H1 (cell line): ENCODE measurements around the gene HOXA10. TPM values are rescaled to one million over a fixed set of nuclear protein-coding genes. Genes with fewer than 3 reads are reported as not detected.

Experiments
- polyA plus RNA-seq, 7 experiments: library from polyadenylated mRNA; depleted of rRNA in 3 of 7; stranded (reverse) in 5 of 7; unstranded in 2 of 7; fragments of >200 nt in 5 of 7; fragments of 200-250 nt in 2 of 7; gene quantifications; 1 replicate in 5 of 7; 2 replicates in 1 of 7; 4 replicates in 1 of 7; pipeline versions ENCODE4 v1.2.1 to v1.2.3, GENCODE V29; 2011 to 2013; ENCODE audit warnings: missing spikeins in 2 of 7, mixed read lengths in 2 of 7
- total RNA-seq: library from RNA; stranded (reverse); fragmentation: NEBNext Ultra II Directional; extraction: Animal tissue kit (Norgen Biotek cat#: 25700); gene quantifications from 2 replicates; pipeline ENCODE4 v1.2.1, GENCODE V29; 2021
- TF ChIP-seq, protein P1 (sequence below): fragments of 300-600 bp; sonication (generic); IDR thresholded peaks from 2 replicates; pipeline ENCODE4 v1.7.1; 2012; ENCODE audit warnings: low read length, moderate library complexity, mild to moderate bottlenecking, inconsistent platforms; ENCODE audit not compliant: insufficient replicate concordance

Gene HOXA10
- total and polyA plus RNA-seq, 2 of the 8 experiments (the other 6 are each of a cell fraction or from before 2014, with no cell fraction given) = not detected

DNA sequence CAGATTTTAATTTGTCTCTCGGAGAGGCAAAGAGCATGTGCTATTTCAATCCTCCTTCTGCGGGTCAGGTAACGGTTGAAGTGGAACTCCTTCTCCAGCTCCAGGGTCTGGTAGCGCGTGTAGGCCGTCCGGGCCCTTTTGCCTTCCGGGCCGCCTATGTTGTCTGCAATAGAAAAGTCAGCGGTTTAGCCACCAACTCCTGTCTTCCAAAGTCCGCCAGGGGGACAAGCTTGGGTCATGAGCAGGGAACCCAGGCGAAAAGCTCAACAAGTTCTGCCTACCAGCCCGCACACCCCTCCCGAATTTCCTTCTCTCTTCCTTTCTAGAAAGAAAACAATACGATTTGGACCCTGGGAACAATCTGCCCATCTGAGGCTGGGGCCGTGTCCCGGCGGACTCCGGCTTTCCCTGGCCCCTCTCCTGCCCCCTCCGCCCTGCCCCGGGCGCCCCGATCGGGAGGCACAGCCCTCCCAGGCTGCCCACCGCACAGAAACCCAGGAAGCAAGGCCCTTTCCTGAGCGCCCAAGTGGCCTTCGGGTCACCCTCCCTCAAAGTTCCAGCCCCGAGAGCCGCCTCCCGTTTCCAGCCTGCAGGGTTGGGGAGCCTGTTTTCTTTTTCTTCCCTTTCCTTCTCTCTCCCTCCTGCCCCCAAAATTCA, 32.1 kb downstream of the HOXA10 start (continued):
- TF ChIP-seq, protein P1, sequence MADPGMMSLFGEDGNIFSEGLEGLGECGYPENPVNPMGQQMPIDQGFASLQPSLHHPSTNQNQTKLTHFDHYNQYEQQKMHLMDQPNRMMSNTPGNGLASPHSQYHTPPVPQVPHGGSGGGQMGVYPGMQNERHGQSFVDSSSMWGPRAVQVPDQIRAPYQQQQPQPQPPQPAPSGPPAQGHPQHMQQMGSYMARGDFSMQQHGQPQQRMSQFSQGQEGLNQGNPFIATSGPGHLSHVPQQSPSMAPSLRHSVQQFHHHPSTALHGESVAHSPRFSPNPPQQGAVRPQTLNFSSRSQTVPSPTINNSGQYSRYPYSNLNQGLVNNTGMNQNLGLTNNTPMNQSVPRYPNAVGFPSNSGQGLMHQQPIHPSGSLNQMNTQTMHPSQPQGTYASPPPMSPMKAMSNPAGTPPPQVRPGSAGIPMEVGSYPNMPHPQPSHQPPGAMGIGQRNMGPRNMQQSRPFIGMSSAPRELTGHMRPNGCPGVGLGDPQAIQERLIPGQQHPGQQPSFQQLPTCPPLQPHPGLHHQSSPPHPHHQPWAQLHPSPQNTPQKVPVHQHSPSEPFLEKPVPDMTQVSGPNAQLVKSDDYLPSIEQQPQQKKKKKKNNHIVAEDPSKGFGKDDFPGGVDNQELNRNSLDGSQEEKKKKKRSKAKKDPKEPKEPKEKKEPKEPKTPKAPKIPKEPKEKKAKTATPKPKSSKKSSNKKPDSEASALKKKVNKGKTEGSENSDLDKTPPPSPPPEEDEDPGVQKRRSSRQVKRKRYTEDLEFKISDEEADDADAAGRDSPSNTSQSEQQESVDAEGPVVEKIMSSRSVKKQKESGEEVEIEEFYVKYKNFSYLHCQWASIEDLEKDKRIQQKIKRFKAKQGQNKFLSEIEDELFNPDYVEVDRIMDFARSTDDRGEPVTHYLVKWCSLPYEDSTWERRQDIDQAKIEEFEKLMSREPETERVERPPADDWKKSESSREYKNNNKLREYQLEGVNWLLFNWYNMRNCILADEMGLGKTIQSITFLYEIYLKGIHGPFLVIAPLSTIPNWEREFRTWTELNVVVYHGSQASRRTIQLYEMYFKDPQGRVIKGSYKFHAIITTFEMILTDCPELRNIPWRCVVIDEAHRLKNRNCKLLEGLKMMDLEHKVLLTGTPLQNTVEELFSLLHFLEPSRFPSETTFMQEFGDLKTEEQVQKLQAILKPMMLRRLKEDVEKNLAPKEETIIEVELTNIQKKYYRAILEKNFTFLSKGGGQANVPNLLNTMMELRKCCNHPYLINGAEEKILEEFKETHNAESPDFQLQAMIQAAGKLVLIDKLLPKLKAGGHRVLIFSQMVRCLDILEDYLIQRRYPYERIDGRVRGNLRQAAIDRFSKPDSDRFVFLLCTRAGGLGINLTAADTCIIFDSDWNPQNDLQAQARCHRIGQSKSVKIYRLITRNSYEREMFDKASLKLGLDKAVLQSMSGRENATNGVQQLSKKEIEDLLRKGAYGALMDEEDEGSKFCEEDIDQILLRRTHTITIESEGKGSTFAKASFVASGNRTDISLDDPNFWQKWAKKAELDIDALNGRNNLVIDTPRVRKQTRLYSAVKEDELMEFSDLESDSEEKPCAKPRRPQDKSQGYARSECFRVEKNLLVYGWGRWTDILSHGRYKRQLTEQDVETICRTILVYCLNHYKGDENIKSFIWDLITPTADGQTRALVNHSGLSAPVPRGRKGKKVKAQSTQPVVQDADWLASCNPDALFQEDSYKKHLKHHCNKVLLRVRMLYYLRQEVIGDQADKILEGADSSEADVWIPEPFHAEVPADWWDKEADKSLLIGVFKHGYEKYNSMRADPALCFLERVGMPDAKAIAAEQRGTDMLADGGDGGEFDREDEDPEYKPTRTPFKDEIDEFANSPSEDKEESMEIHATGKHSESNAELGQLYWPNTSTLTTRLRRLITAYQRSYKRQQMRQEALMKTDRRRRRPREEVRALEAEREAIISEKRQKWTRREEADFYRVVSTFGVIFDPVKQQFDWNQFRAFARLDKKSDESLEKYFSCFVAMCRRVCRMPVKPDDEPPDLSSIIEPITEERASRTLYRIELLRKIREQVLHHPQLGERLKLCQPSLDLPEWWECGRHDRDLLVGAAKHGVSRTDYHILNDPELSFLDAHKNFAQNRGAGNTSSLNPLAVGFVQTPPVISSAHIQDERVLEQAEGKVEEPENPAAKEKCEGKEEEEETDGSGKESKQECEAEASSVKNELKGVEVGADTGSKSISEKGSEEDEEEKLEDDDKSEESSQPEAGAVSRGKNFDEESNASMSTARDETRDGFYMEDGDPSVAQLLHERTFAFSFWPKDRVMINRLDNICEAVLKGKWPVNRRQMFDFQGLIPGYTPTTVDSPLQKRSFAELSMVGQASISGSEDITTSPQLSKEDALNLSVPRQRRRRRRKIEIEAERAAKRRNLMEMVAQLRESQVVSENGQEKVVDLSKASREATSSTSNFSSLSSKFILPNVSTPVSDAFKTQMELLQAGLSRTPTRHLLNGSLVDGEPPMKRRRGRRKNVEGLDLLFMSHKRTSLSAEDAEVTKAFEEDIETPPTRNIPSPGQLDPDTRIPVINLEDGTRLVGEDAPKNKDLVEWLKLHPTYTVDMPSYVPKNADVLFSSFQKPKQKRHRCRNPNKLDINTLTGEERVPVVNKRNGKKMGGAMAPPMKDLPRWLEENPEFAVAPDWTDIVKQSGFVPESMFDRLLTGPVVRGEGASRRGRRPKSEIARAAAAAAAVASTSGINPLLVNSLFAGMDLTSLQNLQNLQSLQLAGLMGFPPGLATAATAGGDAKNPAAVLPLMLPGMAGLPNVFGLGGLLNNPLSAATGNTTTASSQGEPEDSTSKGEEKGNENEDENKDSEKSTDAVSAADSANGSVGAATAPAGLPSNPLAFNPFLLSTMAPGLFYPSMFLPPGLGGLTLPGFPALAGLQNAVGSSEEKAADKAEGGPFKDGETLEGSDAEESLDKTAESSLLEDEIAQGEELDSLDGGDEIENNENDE = no peak
- TF ChIP-seq, all 59 proteins: peak for 5
